PC-3 (cell line): Measurements from ENCODE around the gene PHF24. TPM values are rescaled to one million over a fixed set of nuclear protein-coding genes. Genes with fewer than 3 reads are reported as not detected.

Source experiments
- ATAC-seq: fragments of 200-7000 bp; cut with Tn5 transposase; 2 replicates; pipeline ENCODE4 v1.9.1; 2020; ENCODE audit warnings: mild to moderate bottlenecking, moderate library complexity
- BruUV-seq: library from RNA; stranded (reverse); fragments of 400-500 nt; replicated peaks from 2 replicates; lab custom pipeline; 2021; lab: Mats Ljungman, UMichigan
- CTCF ChIA-PET: fragments of 300-600 bp; sonication (Branson Sonifier 250); formaldehyde crosslinking; loops from one replicate; lab custom pipeline; 2022; ENCODE audit warnings: antibody characterized with exemption; lab: Charles Lee
- POLR2A ChIA-PET: fragments of 300-600 bp; sonication (Branson Sonifier 250); formaldehyde crosslinking; loops from one replicate; lab custom pipeline; 2022; ENCODE audit warnings: antibody characterized with exemption; ENCODE audit not compliant: unreplicated experiment; lab: Charles Lee
- DNase-seq: peaks from one replicate; pipeline ENCODE4 v3.0.0-alpha.2; 2015
- H2AFZ ChIP-seq: fragments of 300-600 bp; sonication (generic); 2 replicates; pipeline ENCODE4 v1.6.0; 2016; ENCODE audit warnings: antibody characterized with exemption, low read length
- H3F3A ChIP-seq: fragments of 300-600 bp; sonication (generic); one replicate; pipeline ENCODE4 v1.6.0; 2017; ENCODE audit warnings: antibody characterized with exemption, low read length, control low read depth, mild to moderate bottlenecking; ENCODE audit not compliant: unreplicated experiment
- H3K27ac ChIP-seq: fragments of 300-600 bp; sonication (generic); 2 replicates; pipeline ENCODE4 v1.5.1; 2016; ENCODE audit warnings: mild to moderate bottlenecking, low read length
- H3K27me3 ChIP-seq: fragments of 300-600 bp; sonication (generic); 2 replicates; pipeline ENCODE4 v1.6.1; 2016; ENCODE audit warnings: low read length, mixed read lengths
- H3K36me3 ChIP-seq: fragments of 300-600 bp; sonication (generic); 2 replicates; pipeline ENCODE4 v1.6.1; 2016; ENCODE audit warnings: low read depth, mixed run types, low read length, mixed read lengths
- H3K4me1 ChIP-seq: fragments of 300-600 bp; sonication (generic); 2 replicates; pipeline ENCODE4 v1.5.1; 2016; ENCODE audit warnings: low read length; ENCODE audit not compliant: insufficient read depth
- H3K4me2 ChIP-seq: fragments of 300-600 bp; sonication (generic); 2 replicates; pipeline ENCODE4 v1.6.0; 2016; ENCODE audit warnings: low read length
- H3K4me3 ChIP-seq: fragments of 300-600 bp; sonication (generic); 2 replicates; pipeline ENCODE4 v1.5.1; 2016; ENCODE audit warnings: mild to moderate bottlenecking, low read length, mixed read lengths
- H3K79me2 ChIP-seq: fragments of 300-600 bp; sonication (generic); 2 replicates; pipeline ENCODE4 v1.6.1; 2017; ENCODE audit warnings: low read length, mixed read lengths
- H3K9ac ChIP-seq: fragments of 300-600 bp; sonication (generic); 2 replicates; pipeline ENCODE4 v1.6.0; 2016; ENCODE audit warnings: mild to moderate bottlenecking, low read length
- H3K9me2 ChIP-seq: fragments of 300-600 bp; sonication (generic); replicated peaks from 2 replicates; pipeline ENCODE4 v1.6.1; 2016; ENCODE audit warnings: mixed run types, low read length, mixed read lengths
- H3K9me3 ChIP-seq: fragments of 300-600 bp; sonication (generic); 2 replicates; pipeline ENCODE4 v1.6.1; 2016; ENCODE audit warnings: low read length, mixed read lengths
- H4K20me1 ChIP-seq: fragments of 300-600 bp; sonication (generic); 2 replicates; pipeline ENCODE4 v1.6.1; 2016; ENCODE audit warnings: low read length, mixed read lengths
- CTCF ChIP-seq: fragments of 300-600 bp; sonication (generic); conservative IDR thresholded peaks from 2 replicates; pipeline ENCODE4 v1.5.1; 2017; ENCODE audit warnings: antibody characterized with exemption, low read depth, mild to moderate bottlenecking, low read length
- EZH2 ChIP-seq: fragments of 300-600 bp; sonication (generic); IDR thresholded peaks from one replicate; pipeline ENCODE4 v1.6.1; 2017; ENCODE audit warnings: antibody characterized with exemption, mild to moderate bottlenecking, low read length; ENCODE audit not compliant: unreplicated experiment
- EZH2phosphoT487 ChIP-seq: fragments of 300-600 bp; sonication (generic); IDR thresholded peaks from 2 replicates; pipeline ENCODE4 v1.6.1; 2018; ENCODE audit warnings: mild to moderate bottlenecking, antibody characterized with exemption, low read length, borderline replicate concordance
- intact Hi-C: fragments of 100-400 bp; cut with micrococcal nuclease; formaldehyde crosslinking; loops from 2 replicates; pipeline ENCODE4 v1.9.0; 2023
- total RNA-seq: library from RNA; depleted of rRNA; stranded (reverse); fragments of >200 nt; gene quantifications from 2 replicates; pipeline ENCODE4 v1.2.3, GENCODE V29; 2014

PHF24 gene
- total RNA-seq, 1 experiment from 2014 or later: not detected

GRCh38 chr9:34997379-34997781, 39.3 kb downstream of the PHF24 start:
- ChIA-PET POLR2A (no interaction called here), CTCF (no interaction called here)
- BruUV-seq: no TSS peak
- no peak for TF ChIP-seq CTCF
- Histone ChIP-seq H3K27me3 (no peaks in the 10 kb centered on the region), H3K4me2 (no peak overlapping the region), H3K79me2 (no peaks in the 10 kb centered on the region), H3K36me3 (no peaks in the 10 kb centered on the region), H3K4me1 (peaks cover 49% of the 10 kb centered on the region), H3K9me3 (no peaks in the 10 kb centered on the region), H3K4me3 (no peak overlapping the region), H3F3A (no peaks in the 10 kb centered on the region), H3K27ac (no peak overlapping the region), H4K20me1 (no peaks in the 10 kb centered on the region), H3K9me2 (no peaks in the 10 kb centered on the region), H3K9ac (no peak overlapping the region), H2AFZ (no peak overlapping the region)
- intact Hi-C loops: no loop called here
- DNase-seq: no peak
- no peak for ATAC-seq

- no peak for TF ChIP-seq CTCF
- TF ChIP-seq EZH2: no peak
- no peak for TF ChIP-seq EZH2phosphoT487
- Histone ChIP-seq H3K27ac (no peak overlapping the region), H3K79me2 (no peaks in the 10 kb centered on the region), H3K9ac (no peak overlapping the region), H3F3A (no peaks in the 10 kb centered on the region), H3K4me2 (no peak overlapping the region), H4K20me1 (no peaks in the 10 kb centered on the region), H3K4me1 (peaks cover 45% of the 10 kb centered on the region), H3K9me3 (no peaks in the 10 kb centered on the region), H2AFZ (no peak overlapping the region), H3K9me2 (no peaks in the 10 kb centered on the region), H3K36me3 (no peaks in the 10 kb centered on the region), H3K27me3 (no peaks in the 10 kb centered on the region), H3K4me3 (no peak overlapping the region)
- ChIA-PET CTCF (no interaction called here), POLR2A (no interaction called here)
- ATAC-seq (no peak), DNase-seq (no peak)
- intact Hi-C loops: no loop called here
- no TSS peak for BruUV-seq
Observed at GRCh38 chr9:34998266-34998665, 40.2 kb downstream of the PHF24 start.

- BruUV-seq: no TSS peak
- Histone ChIP-seq H3K79me2 (no peaks in the 10 kb centered on the region), H3K4me3 (no peak overlapping the region), H3K4me2 (no peak overlapping the region), H3K9me2 (no peaks in the 10 kb centered on the region), H3K27ac (peak overlapping the region; percentile 93; the same call in 1 of the 2 replicates), H3K27me3 (no peaks in the 10 kb centered on the region), H3K36me3 (no peaks in the 10 kb centered on the region), H2AFZ (no peak overlapping the region), H3K9ac (no peak overlapping the region), H3K9me3 (no peaks in the 10 kb centered on the region), H3K4me1 (peaks cover 33% of the 10 kb centered on the region), H4K20me1 (no peaks in the 10 kb centered on the region), H3F3A (no peaks in the 10 kb centered on the region)
- intact Hi-C loops: no loop called here
- TF ChIP-seq EZH2phosphoT487 (no peak), CTCF (no peak), EZH2 (no peak)
- ATAC-seq (no peak), DNase-seq (no peak)
- POLR2A ChIA-PET: no interaction called here
- CTCF ChIA-PET: no interaction called here
Observed at GRCh38 chr9:34999576-34999975, 41.5 kb downstream of the PHF24 start.
